Effector CD8-positive, alpha-beta T cell (primary cell): ENCODE measurements around the gene MYO3B.

Source experiments
- DNase-seq: peaks from one replicate; lab custom pipeline; 2025; lab: John Stamatoyannopoulos, UW

Gene MYO3B

GRCh38 chr2:170163411-170164065 lies 14.4 kb upstream of the MYO3B start:
- DNase-seq = no peak

- no peak for DNase-seq
Observed at GRCh38 chr2:170165129-170165528, 12.8 kb upstream of the MYO3B start.

GRCh38 chr2:170166735-170167134 lies 11.2 kb upstream of the MYO3B start:
- no peak for DNase-seq

GRCh38 chr2:170170281-170171040 lies 7.5 kb upstream of the MYO3B start:
- no peak for DNase-seq

- DNase-seq = no peak
Observed at GRCh38 chr2:170176212-170176611, 1.7 kb upstream of the MYO3B start.

DNA sequence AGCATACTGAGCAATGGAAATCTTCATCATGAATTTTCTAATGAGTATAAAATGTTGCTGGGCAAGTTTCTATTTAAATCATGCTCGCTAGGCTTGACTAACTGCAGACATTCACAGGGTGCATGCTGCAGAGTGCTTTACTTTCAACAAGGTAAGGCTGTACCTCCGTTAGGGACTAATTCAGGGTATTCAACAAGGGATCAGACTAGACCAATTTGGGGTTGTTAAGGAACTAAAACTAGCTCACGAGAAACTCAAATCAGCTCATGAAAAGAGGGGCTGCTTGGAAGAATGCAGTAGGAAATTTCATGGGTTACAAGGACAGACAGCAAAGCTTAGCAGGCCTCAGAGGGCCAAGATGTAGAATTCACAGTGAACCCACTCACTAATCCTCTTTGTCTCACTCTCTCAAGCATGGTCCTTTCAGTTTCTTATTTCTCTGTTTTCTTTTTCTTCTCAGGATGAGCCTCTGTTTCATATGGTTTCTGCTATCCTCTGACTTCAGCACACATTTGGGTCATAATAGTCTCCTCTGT lies 2.2 kb downstream of the MYO3B start:
- DNase-seq = no peak

GRCh38 chr2:170181602-170182001 lies 3.7 kb downstream of the MYO3B start:
- no peak for DNase-seq

- no peak for DNase-seq
Observed at GRCh38 chr2:170185319-170185718, 7.4 kb downstream of the MYO3B start.

- no peak for DNase-seq
Observed at GRCh38 chr2:170189757-170190156, 11.8 kb downstream of the MYO3B start.

- no peak for DNase-seq
Observed at GRCh38 chr2:170190172-170190571, 12.2 kb downstream of the MYO3B start.

DNA sequence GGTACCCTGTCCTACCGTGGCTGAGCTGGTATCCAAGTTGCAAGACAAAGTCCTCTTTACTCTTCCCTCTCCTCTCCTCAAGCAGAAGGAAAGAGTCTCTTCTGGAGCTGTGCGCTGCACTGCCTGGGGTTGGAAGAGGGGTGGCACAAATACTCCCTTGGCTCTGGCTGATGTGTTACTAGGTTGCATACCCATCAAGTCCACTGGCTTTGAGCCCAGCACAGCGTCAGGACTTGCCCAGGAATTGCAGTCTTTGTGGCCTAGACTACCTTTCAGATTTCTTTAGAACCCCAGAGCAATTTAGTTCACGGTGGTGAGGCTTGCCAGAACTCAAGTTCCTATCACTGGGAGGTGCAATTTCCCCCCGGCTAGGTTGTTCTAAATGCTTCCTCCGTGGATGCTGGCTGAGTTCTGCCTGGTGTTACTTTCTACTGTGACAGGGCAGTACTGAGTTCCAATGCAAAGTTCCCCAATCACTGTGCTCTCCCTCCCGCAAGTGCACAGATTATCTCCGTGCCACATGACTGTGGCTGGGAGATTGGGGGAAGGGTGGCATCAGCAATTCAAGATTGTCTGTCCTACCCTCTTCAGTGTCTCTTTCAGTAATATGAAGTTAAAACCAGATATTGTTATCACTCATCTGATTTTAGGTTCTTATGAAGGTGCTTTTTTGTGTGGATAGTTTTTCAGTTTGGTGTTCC lies 13.4 kb downstream of the MYO3B start:
- DNase-seq = no peak

DNA sequence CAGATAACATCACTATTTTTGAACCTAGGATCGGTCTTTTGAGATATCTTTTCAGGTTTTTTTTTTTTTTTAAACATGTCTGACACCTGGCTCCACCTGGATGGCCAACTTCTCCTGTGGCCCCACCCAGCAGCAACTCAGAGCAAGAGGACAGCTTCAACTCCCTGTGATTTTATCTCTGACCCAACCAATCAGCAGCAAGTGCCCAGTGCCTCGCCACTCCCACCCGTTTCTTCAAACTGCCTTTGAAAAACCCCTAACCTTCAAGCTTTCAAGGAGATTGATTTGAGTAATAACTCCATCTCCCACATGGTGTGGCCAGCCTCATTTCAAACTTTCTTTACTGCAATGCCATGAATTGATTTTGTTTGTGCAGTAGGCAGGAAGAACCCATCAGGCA lies 19.0 kb downstream of the MYO3B start:
- DNase-seq = no peak

DNA sequence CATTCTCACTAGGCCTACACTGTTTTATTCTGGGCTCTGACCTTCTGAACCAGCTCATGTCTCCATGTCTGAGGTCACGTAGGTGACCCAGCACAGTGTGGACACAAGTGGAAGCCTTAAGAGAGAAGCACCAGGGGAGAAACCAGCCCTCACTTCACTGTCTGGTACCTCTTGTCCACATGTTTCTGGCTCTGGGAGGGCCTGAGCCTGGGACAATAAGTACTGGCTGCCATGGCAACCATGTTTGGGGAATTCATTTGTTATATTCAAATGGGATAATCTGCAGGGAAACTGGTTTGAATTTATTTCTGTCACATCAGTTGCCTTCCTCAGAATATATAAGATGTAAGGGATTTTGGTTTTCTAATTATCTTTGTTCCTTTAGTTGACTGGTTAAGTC lies 23.3 kb downstream of the MYO3B start:
- no peak for DNase-seq

DNA sequence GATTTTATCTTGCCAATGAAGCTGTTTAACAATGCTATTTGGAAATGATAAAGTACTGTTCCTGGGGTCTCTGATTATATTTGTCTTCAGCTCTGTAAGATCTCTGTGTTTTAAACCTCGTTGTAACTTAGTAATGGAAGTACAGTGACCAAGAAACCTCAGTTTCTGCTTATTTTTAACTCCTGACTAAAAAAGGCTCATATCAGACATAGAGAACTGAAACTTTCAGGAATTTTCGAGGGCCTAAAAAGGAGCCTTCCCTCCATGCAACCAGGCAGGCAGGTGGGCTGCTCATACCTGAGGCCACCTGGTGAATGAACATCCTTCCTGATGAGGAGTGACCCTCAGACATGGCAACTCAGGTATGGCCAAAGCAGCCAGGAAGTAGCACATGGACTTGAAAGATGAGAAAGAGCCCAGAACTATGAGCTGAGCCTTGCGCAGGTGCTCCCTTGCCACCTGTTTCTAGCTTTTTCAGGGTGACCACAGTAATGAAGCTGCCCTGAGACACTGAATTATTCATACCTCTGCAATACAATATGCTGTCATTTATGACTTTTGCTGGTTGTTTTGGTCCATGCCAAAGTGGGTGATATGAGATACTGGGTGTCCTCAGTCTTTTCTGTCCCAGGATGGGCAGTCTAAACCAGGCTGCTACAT lies 23.9 kb downstream of the MYO3B start:
- DNase-seq = no peak

GRCh38 chr2:170202437-170202836 lies 24.5 kb downstream of the MYO3B start:
- no peak for DNase-seq

- DNase-seq = no peak
Observed at GRCh38 chr2:170204298-170204951, 26.5 kb downstream of the MYO3B start.

DNA sequence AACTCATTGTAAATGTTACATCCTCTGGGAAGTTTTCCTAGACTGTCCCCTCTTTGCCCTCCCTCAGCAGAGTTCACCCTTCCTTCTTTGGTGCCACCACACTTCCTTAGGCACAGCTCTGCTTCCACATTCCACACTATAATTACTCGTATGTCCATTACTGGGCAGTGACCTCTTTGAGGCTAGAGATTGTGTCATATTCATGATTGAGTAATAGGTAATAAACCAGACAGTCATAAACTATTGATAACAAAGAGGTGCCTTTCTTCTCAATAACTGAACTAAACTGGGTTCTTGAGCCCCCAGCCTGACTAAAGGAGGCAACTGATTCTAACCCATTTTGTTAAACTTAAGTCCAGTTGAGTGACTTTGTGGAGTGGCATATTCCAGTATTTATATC lies 28.3 kb downstream of the MYO3B start:
- DNase-seq = no peak

DNA sequence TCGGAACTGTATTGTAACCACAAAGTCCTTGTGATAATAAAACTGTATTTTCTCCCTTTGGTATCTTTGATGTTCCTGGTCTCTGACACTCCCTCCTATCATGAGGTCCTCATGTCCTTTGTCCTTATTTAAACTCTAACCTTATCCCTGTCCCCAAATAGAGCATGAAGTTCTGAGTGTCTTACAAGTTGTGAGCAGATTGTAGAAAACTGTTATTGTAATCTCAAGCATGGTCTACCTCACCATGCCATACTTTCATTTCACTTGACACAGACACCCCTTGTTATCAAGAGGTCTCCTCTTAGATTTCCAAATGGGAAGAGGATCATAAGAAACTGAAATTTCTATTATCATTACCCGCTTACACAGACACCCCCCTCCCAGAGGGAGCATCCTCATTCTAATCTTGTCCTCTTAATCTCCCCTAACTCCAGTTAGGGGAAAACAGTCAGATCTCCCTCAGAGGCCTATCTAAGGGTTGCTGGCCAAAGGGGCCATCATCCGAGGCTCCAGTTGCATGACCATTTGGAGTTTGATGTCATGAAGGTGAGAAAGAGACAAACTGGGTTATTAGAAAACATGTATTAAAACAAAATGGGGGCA lies 29.0 kb downstream of the MYO3B start:
- DNase-seq = no peak

DNA sequence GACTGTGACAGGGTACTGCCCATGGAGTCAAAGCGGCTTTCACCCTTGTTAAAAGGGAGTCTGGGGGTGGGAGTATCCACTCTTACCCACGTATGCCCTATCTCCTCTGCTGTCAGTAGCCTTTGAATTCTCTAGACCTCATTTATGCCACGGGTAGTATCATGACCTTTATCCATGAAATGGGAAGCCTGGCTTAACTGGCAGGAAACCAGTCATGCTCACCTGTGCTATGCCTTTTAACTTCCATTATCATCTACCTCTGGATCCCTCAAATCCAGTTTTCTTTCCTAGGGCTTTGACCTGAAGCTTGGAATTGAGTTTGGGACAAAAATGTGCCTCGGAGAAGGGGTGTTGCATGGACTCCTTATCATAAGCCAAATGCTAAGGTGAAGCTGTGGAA lies 30.0 kb downstream of the MYO3B start:
- no peak for DNase-seq

GRCh38 chr2:170208967-170209366 lies 31.0 kb downstream of the MYO3B start:
- no peak for DNase-seq

DNA sequence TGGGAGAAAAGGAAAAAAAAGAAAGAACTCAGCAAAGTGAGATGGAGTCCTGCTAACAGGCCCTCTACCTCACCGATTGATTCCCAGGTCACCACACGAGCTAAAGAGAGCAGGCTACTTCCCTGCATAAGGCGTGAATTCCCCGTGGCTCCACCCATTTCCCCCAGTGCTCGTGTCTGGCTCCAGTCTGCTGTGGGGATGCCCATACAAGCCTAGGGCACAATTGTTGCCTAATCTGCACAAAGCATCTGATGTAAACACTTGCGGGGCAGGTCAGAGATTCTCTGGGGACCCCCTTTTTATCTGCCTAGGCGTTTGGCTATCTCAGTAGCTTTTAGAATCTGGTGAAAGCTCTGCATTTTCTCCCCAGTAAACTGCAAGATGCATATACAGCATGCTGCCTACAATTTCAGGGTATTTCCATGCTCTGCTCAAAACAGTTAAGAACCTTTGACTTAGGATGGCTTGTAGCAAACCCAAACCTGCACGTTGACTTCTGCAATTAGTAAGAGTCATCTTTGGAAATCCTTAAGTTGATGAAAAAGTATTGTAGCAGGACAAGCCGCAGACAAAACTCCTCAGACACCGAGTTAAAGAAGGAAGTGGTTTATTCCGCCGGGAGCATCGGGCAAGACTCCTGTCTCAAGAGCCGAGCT lies 34.8 kb downstream of the MYO3B start:
- no peak for DNase-seq
